NCI-H2081 (cell line): ENCODE measurements around the gene CCBE1.
"Not testable (repeated sequence)": the region's sequence is repeated elsewhere in the genome, so short reads cannot be mapped to it uniquely, and the experiment has no call there.

Experiments used
- DNase-seq, 2 experiments: peaks; one replicate each; lab custom pipeline; 2025; lab: John Stamatoyannopoulos, UW

Gene CCBE1

GRCh38 chr18:59539108-59539507 lies 158.1 kb downstream of the CCBE1 start:
- DNase-seq = no peak

- DNase-seq = no peak
Measured at GRCh38 chr18:59537579-59537978, 159.6 kb downstream of the CCBE1 start.

GRCh38 chr18:59536166-59536565 lies 161.1 kb downstream of the CCBE1 start:
- no peak for DNase-seq

GRCh38 chr18:59535055-59535454 lies 162.2 kb downstream of the CCBE1 start:
- DNase-seq = no peak

GRCh38 chr18:59528866-59529265 lies 168.4 kb downstream of the CCBE1 start:
- no peak for DNase-seq

DNA sequence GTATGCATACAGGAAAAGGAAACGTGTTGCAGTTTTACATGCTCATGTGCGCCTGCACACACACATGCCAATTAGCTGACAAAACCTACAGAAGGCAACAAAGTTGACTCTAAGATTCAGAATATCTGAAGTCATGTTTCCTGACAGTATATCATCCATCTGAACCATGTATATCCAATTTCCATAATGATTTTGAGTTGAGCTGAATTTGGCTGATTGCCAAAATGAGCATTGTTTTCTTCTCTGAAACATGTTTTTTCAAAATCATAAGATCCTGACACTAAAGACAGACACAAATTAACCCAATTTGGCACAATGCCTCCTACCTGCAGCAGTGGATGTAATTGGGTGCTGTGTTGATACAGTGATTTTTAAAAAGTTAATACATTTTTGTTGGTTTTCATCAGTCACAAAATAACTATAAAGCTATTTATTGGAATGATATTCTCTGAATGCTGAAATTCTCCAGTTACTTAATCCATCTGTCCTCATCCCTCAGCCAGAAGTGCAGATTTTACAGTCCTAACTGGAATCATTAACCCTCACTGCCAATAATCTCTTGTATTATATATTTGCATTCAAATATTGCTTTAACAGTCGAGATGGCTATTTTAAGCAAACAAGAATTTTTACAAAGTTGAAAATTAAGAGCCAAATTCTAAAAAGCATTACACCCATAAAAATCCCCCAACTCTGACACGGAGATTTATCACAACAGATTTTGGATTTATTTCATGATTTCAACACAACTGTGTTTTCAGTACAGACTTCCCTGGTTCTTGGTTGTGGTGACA lies 176.5 kb downstream of the CCBE1 start:
- DNase-seq = no peak

DNA sequence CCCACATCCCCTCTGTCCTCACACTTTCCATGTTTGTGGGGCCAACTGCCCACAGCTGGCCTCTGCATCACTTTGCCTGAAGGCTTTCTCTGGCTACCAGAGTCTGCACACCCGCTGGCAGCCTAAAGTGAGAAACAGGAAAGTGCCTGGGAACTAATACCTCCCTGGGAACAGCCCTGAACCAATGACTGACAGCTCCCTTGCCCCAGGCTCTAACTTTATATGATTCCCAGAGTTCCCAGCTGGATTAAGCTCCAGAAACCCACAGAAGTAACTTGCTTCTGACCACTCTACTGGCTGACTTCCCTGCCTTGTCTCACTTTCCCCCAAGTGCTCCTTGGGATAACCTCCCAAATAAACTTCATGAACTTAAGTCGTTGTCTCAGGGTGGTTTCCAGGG lies 178.5 kb downstream of the CCBE1 start:
- DNase-seq = no peak

DNA sequence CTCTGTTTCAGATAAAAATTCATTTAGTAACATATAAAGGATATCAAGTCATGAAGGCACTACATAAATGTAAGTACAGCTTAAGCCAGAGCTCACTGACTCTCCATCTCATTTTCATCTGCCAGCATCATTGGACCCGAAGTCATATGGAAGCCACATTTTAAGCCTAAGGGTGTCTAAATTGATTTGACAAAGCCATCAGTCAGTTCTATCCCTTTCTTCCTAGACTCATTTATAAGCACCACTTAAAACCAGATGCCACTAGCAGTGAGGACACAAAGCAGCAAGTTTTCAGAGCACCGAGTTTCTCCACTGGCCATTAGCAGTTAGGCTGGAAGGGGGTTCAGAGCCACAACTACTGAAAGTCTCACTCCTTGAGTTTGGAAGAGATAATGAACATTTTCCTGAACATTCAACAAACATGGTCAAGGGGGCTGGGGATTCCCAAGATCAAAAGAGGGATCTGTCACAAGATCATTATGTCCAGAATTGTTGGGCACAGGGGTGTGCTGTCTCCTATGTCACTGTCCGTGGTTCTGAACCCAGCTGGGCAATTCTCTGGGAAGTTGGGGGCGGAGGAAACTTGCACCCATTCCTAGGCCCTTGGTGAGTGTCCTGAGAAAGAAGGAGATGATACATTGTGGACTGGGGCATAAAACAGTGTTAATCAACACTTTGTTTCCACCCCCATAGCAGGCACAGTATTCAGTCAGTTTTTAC lies 179.6 kb downstream of the CCBE1 start:
- no peak for DNase-seq

- no peak for DNase-seq
Measured at GRCh38 chr18:59516356-59517155, 180.7 kb downstream of the CCBE1 start.

DNA sequence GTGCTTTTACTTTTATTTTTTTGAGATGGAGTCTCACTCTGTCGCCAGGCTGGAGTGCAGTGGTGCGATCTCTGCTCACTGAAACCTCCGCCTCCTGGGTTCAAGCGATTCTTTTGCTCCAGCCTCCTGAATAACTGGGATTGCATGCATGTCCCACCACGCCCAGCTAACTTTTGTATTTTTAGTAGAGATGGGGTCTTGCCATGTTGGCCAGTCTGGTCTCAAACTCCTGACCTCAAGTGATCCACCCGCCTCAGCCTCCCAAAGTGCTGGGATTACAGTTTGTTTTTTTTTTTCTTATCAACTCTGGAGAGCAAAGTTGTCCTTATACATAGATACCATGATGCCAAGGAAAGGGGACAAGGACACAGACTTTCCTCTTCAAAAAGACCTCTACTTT lies 181.3 kb downstream of the CCBE1 start:
- DNase-seq = not testable (repeated sequence)

DNA sequence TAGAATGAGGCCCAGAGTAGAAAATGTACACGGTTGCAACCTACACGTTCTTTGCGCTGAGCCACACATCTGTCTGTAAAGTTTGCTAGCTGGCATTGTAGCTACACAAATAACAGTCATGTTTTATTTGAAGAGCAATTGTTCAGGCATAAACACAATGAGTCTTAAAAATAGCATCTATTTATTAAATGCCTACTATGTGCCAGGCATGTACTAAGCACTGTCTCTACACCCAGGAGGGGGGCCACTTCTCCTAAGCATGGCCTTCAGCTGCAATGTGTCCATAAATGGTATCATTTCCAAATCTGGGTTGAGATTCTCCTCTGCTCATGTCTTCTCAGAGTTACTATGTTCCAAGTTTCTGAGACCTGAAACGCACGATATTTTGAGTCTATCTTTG lies 182.1 kb downstream of the CCBE1 start:
- DNase-seq = no peak

- DNase-seq = no peak
Measured at GRCh38 chr18:59514203-59514602, 183.0 kb downstream of the CCBE1 start.

DNA sequence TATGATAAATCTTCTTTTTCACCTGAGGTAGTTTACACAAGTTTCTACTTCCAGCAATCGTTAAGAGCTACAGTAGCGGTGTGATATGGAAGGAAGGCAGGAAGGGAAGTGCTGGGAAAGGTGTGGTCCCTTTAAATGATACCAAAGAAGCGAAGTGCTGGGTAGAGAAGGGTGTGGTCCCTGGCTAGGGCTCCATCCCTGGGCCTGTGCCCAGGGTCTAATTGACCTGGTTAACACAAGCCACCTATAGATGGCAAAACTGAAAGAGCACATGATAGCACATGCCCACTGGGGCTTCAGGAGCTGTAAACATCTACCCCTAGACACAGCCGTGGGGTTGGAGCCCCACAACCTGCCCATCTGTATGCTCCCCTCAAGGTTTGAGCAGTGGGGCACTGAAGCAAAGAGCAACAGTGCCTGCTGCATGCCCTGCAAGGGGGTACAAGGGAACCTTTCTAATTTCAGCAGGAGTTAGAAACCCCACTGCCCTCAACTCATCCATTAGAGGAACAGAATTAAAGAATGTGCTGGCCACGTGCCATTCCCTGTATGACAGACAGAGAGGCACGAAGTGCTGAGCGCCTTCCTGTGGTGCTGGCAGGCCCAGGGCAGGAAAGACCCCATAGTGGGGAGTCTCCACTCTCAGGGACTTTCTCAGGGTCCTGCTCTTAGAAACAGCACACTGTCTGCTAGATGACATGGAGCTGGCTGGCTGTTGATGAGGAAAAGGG lies 185.0 kb downstream of the CCBE1 start:
- no peak for DNase-seq

DNA sequence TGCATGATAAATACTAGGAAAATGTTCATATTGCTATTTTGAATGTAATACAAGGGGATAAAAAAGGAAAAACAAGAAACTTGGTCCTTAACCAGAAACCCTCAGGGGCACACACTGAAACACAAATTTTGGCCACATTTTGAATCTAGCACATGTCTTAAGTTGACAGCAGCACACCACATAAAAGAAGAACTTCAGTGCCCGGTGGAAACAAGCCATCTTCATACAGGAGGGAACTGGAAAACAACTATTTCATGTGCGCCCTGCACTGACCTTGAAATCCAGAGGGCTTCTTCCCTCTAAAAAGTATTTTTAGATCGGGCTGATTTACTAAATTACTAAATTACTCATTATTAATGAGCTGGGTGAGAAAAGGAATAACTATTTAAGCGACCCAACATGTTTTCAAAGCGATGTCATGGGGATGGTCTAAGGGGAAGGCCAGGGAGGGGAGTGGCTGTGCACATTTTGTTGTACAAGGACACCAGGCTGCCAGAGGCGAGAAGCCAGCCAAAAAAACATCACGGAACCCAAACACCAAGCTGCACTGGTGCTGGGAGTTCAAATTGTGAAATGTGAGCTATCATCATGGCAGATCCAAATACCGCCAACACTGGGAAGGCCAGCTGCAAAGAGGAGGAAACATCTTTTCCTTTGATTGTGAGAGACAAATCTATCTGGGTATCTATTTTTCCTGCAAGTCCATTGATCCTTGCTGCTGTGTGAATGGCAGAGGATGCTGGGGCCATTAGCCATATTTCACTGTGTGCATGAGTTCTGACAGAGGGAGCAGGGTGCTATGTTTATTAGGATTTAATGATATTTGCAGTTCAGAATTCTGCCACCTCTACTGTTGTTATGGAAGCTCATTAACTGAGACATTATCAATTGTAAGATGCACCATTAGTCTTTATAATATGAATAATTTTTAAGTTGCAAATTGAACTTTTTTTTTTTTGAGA lies 187.5 kb downstream of the CCBE1 start:
- no peak for DNase-seq

- DNase-seq = no peak
Measured at GRCh38 chr18:59505356-59505755, 191.9 kb downstream of the CCBE1 start.

DNA sequence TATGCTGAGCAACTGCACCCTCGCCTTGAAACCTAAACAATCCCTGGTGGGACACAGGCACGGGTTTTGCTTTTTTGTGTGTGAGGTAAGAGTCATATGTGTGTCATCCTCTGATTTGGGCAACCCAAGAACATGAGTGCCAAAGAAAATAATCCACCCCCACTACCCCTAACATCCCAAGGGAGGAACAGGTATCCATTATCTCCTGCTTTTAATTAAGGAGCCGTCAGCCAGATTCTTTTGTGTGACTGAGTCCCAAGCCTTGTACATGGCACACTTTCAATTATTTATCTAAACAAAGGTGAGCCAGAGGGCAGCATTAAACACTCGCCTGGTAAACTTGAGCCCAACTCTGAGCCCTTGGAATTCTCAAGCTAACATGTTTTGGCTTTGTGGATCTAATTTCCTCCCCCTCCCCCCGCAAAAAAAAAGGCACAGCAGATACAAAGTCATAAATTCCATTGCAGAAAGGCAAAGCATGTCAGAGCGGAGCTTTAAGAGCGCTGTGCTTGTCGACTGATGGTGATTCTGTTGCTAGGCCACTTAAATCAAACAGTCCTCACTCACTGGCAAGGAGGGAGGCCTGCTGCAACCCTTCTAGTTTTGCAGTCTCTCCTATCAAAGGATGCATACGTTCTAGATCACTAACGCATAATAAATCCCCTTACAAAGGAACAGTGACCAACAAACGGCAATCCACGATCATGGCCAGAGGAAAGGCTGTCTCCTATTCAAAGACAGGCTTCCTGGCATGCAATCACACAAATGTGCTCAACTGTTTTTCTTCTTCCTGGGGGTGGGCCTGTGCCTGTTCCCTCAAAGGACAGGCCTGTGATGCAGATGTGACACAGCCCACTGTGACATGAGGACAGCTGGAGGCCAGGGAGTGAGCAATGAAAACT lies 194.7 kb downstream of the CCBE1 start:
- no peak for DNase-seq

DNA sequence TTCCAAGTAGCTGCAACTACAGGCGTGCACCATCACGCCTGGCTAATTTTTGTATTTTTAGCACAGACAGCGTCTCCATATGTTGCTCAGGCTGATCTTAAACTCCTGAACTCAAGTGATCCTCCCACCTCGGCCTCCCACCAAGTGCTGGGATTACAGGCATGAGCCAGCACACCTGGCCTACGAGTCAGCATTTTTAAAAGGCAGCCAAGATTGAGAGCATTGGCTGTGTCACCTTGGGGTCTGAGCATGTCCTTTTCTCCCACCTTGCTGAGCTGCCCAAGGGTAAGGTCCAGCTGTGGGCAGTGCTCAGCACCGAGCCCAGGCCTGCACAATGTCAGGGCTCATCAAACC lies 195.3 kb downstream of the CCBE1 start:
- DNase-seq = no peak

- no peak for DNase-seq
Measured at GRCh38 chr18:59500765-59501164, 196.5 kb downstream of the CCBE1 start.

- no peak for DNase-seq
Measured at GRCh38 chr18:59498506-59499086, 198.6 kb downstream of the CCBE1 start.
